ENCODE results near the gene ADAMTS3. TPM values are rescaled to one million over a fixed set of nuclear protein-coding genes. Genes with fewer than 3 reads are reported as not detected.

Gene ADAMTS3
- total and polyA plus RNA-seq, 2 donors (not counting 3 experiments of a cell fraction or from before 2014, with no cell fraction given), result 0.37 to 1.3 TPM

DNA sequence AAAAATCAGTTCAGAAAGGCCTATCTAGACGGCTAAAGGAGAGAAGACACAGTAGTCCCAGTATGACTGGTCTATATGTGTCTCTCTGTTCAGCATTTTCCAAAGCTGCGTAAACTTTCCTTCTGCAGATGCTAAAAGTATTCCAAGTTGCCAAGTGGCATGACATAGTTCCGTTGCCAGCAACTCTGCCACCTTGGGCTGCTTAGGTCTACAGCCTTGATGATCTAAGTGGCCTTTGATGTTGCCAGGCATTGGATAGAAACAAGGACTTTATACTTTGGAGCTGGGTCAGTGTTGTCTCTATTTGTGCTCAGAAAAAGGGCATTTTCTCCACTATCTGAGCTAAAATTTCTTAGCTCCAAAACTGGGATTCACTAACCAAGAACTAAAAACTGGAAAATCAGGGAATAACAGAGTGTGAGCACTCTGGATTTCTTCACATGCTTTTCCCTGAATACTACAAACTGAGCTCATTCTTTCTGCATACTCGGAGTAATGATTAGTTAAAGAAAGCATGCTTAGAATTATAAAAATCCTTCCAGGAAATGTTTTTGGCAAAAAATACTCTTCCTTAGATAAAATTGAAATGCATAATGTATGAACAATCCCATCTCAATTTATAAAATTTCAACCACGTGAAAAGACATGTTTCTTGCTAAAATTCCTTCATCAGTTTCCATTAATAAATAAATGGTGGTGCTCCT is 191.4 kb downstream of the ADAMTS3 start:
- Histone ChIP-seq H3K4me1 (ENCODE audit: control insufficient read depth, extremely low read depth, insufficient read depth, low read length) (peaks cover 4% of the 10 kb centered on the region), H2AFZ (ENCODE audit: low read depth, low read length) (no peak overlapping the region), H3K27me3 (ENCODE audit: control insufficient read depth in 2 of 2, insufficient read depth in 2 of 2, low read length in 2 of 2) (no peaks in the 10 kb centered on the region), H4K20me1 (replicated peaks; ENCODE audit: control insufficient read depth, extremely low read depth, insufficient read depth, low read length) (no peaks in the 10 kb centered on the region), H3K79me2 (ENCODE audit: control insufficient read depth, insufficient read depth, low read length) (no peaks in the 10 kb centered on the region), H3K36me3 (ENCODE audit: control insufficient read depth in 2 of 2, extremely low read depth in 1 of 2, insufficient read depth in 2 of 2, low read length in 2 of 2) (no peaks in the 10 kb centered on the region), H3K27ac (ENCODE audit: insufficient read depth, low read depth, low read length) (no peak overlapping the region), H3K4me3 (replicated peaks in 1 of 3; ENCODE audit: insufficient read depth in 1 of 3, low read depth in 1 of 3, low read length in 3 of 3) (no peak overlapping the region), H3K9me3 (replicated peaks; ENCODE audit: control insufficient read depth, insufficient read depth, low read length) (no peaks in the 10 kb centered on the region), H3K4me2 (ENCODE audit: insufficient read depth, low read length) (no peak overlapping the region), H3K9ac (replicated peaks; ENCODE audit: extremely low read depth, insufficient read depth, low read length) (no peak overlapping the region), H3K9me1 (replicated peaks; ENCODE audit: control insufficient read depth, extremely low read depth, insufficient read depth, low read length) (no peaks in the 10 kb centered on the region)
- intact Hi-C loops (cut with micrococcal nuclease) (no loop called here), dilution Hi-C loops (cut with MboI; ENCODE audit: extremely low pct_ligation_motif_present, low sequenced_read_pairs) (no loop called here)
- no peak for DNase-seq (ENCODE audit: low read depth, low spot score)
- CTCF ChIA-PET, result interaction anchor here (0.8 kb wide), 2 partner anchors 36 to 51 kb away, joined by 3 read pairs; no protein-coding TSS in a partner anchor
- no peak for FAIRE-seq
- POLR2A ChIA-PET, result no interaction called here
- TF ChIP-seq EZH2 (IDR thresholded peaks at IDR 0.05; ENCODE audit: borderline replicate concordance, low read depth, low read length, severe bottlenecking) (no peak), MYC (IDR thresholded peaks at IDR 0.05; ENCODE audit: low read depth, low read length) (no peak), POLR2AphosphoS5 (IDR thresholded peaks at IDR 0.05; ENCODE audit: insufficient read depth, low read depth, low read length) (no peak), GATA2 (IDR thresholded peaks at IDR 0.05; ENCODE audit: insufficient read depth, insufficient read length, low read depth, low read length) (no peak), FOS (IDR thresholded peaks at IDR 0.05; ENCODE audit: borderline replicate concordance, insufficient read depth, low read length) (no peak), JUN (IDR thresholded peaks at IDR 0.05; ENCODE audit: borderline replicate concordance, insufficient read depth, insufficient read length, low read depth) (no peak), POLR2A (IDR thresholded peaks at IDR 0.05; ENCODE audit: low read depth, low read length) (no peak)
- TF ChIP-seq, protein P1, sequence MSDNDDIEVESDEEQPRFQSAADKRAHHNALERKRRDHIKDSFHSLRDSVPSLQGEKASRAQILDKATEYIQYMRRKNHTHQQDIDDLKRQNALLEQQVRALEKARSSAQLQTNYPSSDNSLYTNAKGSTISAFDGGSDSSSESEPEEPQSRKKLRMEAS (IDR thresholded peaks at IDR 0.05; ENCODE audit: insufficient read depth, insufficient read length), result no peak
- TF ChIP-seq, protein P2, sequence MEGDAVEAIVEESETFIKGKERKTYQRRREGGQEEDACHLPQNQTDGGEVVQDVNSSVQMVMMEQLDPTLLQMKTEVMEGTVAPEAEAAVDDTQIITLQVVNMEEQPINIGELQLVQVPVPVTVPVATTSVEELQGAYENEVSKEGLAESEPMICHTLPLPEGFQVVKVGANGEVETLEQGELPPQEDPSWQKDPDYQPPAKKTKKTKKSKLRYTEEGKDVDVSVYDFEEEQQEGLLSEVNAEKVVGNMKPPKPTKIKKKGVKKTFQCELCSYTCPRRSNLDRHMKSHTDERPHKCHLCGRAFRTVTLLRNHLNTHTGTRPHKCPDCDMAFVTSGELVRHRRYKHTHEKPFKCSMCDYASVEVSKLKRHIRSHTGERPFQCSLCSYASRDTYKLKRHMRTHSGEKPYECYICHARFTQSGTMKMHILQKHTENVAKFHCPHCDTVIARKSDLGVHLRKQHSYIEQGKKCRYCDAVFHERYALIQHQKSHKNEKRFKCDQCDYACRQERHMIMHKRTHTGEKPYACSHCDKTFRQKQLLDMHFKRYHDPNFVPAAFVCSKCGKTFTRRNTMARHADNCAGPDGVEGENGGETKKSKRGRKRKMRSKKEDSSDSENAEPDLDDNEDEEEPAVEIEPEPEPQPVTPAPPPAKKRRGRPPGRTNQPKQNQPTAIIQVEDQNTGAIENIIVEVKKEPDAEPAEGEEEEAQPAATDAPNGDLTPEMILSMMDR (IDR thresholded peaks at IDR 0.05; ENCODE audit: extremely low read depth in 1 of 2, insufficient read depth in 1 of 2, low read depth in 1 of 2, low read length in 2 of 2), result no peak
- no TSS peak for BruUV-seq (replicated peaks)
